Type B pancreatic cell (in vitro differentiated cells): ENCODE results near the gene MSI2. TPM values are rescaled to one million over a fixed set of nuclear protein-coding genes. Genes with fewer than 3 reads are reported as not detected.

Experiments used
- DNase-seq: peaks from one replicate; pipeline ENCODE4 v3.0.0; 2021; ENCODE audit warnings: mixed read lengths; ENCODE audit not compliant: unreplicated experiment; ENCODE audit errors: extremely low spot score
- H3K27ac Mint-ChIP-seq: 2 replicates; pipeline ENCODE4 v1.8.0; 2021; ENCODE audit warnings: mild to moderate bottlenecking, mixed read lengths
- H3K27me3 Mint-ChIP-seq: 2 replicates; pipeline ENCODE4 v1.8.0; 2021; ENCODE audit warnings: mixed read lengths
- H3K36me3 Mint-ChIP-seq: 2 replicates; pipeline ENCODE4 v1.8.0; 2021; ENCODE audit warnings: mixed read lengths
- H3K4me1 Mint-ChIP-seq: one replicate; pipeline ENCODE4 v1.8.0; 2021; ENCODE audit warnings: mixed read lengths; ENCODE audit not compliant: unreplicated experiment
- H3K4me3 Mint-ChIP-seq: 2 replicates; pipeline ENCODE4 v1.8.0; 2021; ENCODE audit warnings: mild to moderate bottlenecking, mixed read lengths
- H3K9me3 Mint-ChIP-seq: 2 replicates; pipeline ENCODE4 v1.8.0; 2021; ENCODE audit warnings: mixed read lengths
- total RNA-seq: library from RNA; stranded (reverse); gene quantifications from 2 replicates; pipeline ENCODE4 v1.2.1, GENCODE V29; 2021; ENCODE audit warnings: low replicate concordance
- TF ChIP-seq, protein P1 (sequence below): fragments of 200-600 bp; sonication (generic); conservative IDR thresholded peaks from 2 replicates; pipeline ENCODE4 v1.5.0; 2021; ENCODE audit warnings: antibody characterized with exemption, mild to moderate bottlenecking

MSI2 gene
- total RNA-seq, 1 donor from 2014 or later = 158 TPM

DNA sequence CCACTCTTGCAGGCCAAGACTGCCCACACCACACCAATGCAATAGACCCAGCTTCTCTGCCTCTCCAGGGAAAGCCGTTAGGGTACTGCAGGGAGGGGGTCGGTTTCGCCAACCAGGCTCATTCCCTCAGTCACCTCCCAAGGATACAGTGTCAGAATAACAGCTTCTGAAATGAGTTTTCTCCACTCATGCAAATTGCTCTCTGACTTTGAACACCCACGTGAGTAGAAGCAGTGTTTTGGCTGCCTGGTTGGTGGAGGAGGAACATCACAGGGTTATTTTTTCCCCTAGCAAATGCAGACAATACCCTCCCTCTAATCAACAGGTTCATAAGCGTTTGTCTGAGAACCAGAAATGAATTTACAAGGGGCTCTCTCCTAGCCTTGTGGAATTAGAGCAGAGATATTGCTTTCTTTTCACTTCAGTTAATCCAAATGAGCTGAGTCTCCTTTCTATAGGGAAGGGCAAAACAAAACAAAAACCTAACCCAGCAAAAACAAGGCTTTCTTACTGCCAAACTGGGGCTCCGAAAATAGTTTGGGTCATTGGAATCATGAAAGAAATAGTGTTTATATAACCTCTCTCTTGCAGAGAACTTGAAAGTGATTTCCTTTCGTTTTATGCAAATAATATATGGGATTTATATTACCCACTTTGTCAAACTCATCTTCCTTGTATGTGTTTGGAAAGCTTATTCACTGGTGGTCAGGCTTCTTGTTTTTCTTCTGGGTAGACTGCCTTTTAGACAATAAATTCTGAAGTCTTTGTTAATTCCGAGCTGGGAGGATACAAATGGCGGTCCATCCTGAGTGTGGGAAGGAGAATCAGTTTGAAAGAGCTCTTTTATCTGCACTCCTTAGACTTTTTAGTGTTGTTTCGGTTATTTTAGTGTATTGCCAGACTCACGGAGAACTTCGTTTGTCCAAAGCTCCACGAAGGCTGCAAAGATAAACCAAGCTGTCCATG, 229.9 kb downstream of the MSI2 start:
- peaks cover 75% of the 10 kb centered on the region for H3K4me1 Mint-ChIP-seq
- H3K36me3 Mint-ChIP-seq = peaks cover 15% of the 10 kb centered on the region
- no peaks in the 10 kb centered on the region for H3K27me3 Mint-ChIP-seq
- peak overlapping the region; percentile 2 for H3K27ac Mint-ChIP-seq
- H3K9me3 Mint-ChIP-seq = no peaks in the 10 kb centered on the region
- no peak for DNase-seq
- TF ChIP-seq, protein P1, sequence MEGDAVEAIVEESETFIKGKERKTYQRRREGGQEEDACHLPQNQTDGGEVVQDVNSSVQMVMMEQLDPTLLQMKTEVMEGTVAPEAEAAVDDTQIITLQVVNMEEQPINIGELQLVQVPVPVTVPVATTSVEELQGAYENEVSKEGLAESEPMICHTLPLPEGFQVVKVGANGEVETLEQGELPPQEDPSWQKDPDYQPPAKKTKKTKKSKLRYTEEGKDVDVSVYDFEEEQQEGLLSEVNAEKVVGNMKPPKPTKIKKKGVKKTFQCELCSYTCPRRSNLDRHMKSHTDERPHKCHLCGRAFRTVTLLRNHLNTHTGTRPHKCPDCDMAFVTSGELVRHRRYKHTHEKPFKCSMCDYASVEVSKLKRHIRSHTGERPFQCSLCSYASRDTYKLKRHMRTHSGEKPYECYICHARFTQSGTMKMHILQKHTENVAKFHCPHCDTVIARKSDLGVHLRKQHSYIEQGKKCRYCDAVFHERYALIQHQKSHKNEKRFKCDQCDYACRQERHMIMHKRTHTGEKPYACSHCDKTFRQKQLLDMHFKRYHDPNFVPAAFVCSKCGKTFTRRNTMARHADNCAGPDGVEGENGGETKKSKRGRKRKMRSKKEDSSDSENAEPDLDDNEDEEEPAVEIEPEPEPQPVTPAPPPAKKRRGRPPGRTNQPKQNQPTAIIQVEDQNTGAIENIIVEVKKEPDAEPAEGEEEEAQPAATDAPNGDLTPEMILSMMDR = no peak
- H3K4me3 Mint-ChIP-seq = peak overlapping the region; percentile 37

DNA sequence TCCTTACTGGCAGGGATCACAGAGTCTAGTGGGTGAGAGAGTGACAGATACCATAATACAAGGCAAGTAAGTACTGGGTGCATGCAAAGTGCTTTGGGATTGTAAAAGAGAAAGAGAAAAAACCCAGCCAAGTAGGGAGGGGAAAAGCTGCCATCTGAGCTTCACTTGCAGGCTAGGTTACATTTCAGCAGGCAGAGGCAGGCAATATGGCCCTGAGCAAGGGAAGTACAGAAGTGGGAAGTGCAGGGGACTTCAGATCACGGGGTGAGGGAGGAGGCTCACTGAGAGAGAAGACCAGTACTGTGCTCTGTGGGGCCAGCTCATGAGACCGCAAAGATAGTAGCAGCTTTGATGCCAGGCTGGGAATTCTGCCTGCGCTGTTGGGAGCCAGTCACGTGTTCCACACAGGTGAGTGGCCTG, 230.6 kb downstream of the MSI2 start:
- peaks cover 19% of the 10 kb centered on the region for H3K36me3 Mint-ChIP-seq
- peaks cover 75% of the 10 kb centered on the region for H3K4me1 Mint-ChIP-seq
- H3K27ac Mint-ChIP-seq = peak overlapping the region; percentile 2
- no peaks in the 10 kb centered on the region for H3K27me3 Mint-ChIP-seq
- DNase-seq = no peak
- TF ChIP-seq, protein P1 = no peak
- H3K9me3 Mint-ChIP-seq = no peaks in the 10 kb centered on the region
- H3K4me3 Mint-ChIP-seq = peak overlapping the region; percentile 37

DNA sequence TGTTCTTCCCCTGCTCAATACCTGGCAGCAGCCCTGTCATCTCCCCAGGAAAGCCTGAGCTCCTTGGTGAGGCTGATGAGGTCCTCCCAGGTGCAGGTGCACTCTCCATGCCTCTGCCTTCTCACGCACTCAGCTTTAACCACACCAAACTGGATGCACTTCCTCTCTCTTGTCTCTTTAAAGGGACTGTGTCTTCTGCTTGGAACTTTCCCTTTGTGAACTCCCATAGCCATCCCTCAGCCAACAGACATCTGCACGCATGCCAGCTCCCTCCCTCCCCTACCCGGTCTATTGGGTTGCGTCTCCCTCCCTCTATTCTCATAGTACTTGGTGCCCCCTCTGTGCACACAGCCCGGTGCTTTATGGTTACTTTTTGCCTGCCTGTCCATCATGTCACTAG, 231.2 kb downstream of the MSI2 start:
- Mint-ChIP-seq H3K27ac (no peak overlapping the region), H3K4me1 (peaks cover 72% of the 10 kb centered on the region), H3K36me3 (peaks cover 19% of the 10 kb centered on the region), H3K9me3 (no peaks in the 10 kb centered on the region), H3K4me3 (no peak overlapping the region), H3K27me3 (no peaks in the 10 kb centered on the region)
- TF ChIP-seq, protein P1 = no peak
- DNase-seq = no peak

DNA sequence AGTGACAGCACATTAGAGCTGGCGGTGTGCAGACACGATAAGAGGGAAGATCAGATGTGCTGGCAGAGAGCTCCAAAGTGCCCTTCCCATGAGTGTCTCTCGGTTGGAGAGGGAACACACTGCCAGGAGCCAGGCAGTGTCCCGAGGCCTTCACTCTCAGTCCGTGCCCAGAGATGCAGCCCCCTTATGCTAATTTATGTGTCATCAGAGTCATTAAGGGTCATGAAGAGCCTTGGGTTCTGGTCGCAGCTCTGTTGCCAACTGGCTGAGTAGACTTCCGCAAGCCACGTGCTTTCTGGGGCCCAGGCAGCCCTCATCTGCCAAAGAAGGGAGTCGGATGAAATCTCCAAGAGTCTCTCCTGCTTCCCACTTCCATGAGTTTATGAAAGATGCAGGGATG, 232.5 kb downstream of the MSI2 start:
- no peak overlapping the region for H3K4me3 Mint-ChIP-seq
- no peaks in the 10 kb centered on the region for H3K27me3 Mint-ChIP-seq
- peak overlapping the region; percentile 50 for H3K27ac Mint-ChIP-seq
- no peak for DNase-seq
- H3K9me3 Mint-ChIP-seq = no peaks in the 10 kb centered on the region
- peaks cover 23% of the 10 kb centered on the region for H3K36me3 Mint-ChIP-seq
- peaks cover 61% of the 10 kb centered on the region for H3K4me1 Mint-ChIP-seq
- TF ChIP-seq, protein P1 = no peak

DNA sequence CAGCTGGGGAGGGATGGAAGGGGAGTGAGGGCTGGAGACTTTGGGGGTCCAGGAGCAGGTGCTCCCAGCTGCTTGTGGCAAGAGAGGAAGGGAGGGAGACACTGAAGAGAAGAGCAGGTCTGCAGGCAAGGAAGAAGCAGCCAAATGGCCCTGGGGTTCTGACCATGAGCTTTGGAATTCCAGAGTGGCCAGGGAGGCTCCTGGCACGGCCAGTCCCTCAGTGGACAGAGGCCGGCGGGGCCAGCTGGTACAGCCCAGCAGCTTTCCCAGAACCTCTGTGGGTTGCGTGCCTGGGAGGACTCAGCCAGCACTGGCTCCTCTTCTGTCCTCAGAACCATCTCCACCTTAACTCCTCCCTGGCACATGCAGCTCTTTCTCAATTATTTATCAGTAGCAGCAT, 233.0 kb downstream of the MSI2 start:
- TF ChIP-seq, protein P1 = no peak
- H3K4me3 Mint-ChIP-seq = no peak overlapping the region
- H3K4me1 Mint-ChIP-seq = peaks cover 57% of the 10 kb centered on the region
- DNase-seq = no peak
- peaks cover 23% of the 10 kb centered on the region for H3K36me3 Mint-ChIP-seq
- H3K27me3 Mint-ChIP-seq = no peaks in the 10 kb centered on the region
- H3K27ac Mint-ChIP-seq = peak overlapping the region; percentile 50
- no peaks in the 10 kb centered on the region for H3K9me3 Mint-ChIP-seq
